ENCODE measurements around the gene APBA1. TPM values are rescaled to one million over a fixed set of nuclear protein-coding genes. Genes with fewer than 3 reads are reported as not detected.

The APBA1 gene
- polyA plus RNA-seq, 1 of the 3 experiments (the other 2 are of a cell fraction), result 3.1 TPM

- TF ChIP-seq SIN3A (IDR thresholded peaks at IDR 0.05; ENCODE audit: borderline replicate concordance, low read depth, low read length) (no peak), NRF1 (IDR thresholded peaks at IDR 0.05; ENCODE audit: low read depth, low read length) (no peak), CHD2 (IDR thresholded peaks at IDR 0.05; ENCODE audit: low read length, partially characterized antibody) (no peak), REST (IDR thresholded peaks at IDR 0.05; ENCODE audit: low read depth, low read length) (no peak), TCF12 (IDR thresholded peaks at IDR 0.05) (no peak), MEF2A (IDR thresholded peaks at IDR 0.05; ENCODE audit: borderline replicate concordance, low read depth) (no peak), YY1 (IDR thresholded peaks at IDR 0.05; ENCODE audit: low read depth) (no peak), FOXJ3 (CRISPR knock-in tag; IDR thresholded peaks at IDR 0.05) (no peak)
Measured at GRCh38 chr9:69483886-69484422, 188.2 kb downstream of the APBA1 start (continued).

GRCh38 chr9:69476797-69477196 is 195.4 kb downstream of the APBA1 start:
- Histone ChIP-seq H3K27ac (ENCODE audit: low read depth in 2 of 2, low read length in 1 of 2) (no peak overlapping the region), H3K9ac (no peak overlapping the region), H3K9me3 (no peaks in the 10 kb centered on the region), H3F3A (replicated peaks; ENCODE audit: insufficient read depth) (no peaks in the 10 kb centered on the region), H3K36me3 (replicated peaks in 1 of 2; ENCODE audit: control insufficient read depth in 1 of 2, insufficient read depth in 2 of 2, low read length in 1 of 2) (no peaks in the 10 kb centered on the region), H4K20me1 (ENCODE audit: insufficient read depth) (no peaks in the 10 kb centered on the region), H3K4me3 (ENCODE audit: low read depth in 2 of 2, low read length in 1 of 2) (no peak overlapping the region), H3K4me2 (no peak overlapping the region), H3K79me2 (ENCODE audit: insufficient read depth) (no peaks in the 10 kb centered on the region), H3K27me3 (ENCODE audit: insufficient read depth) (no peaks in the 10 kb centered on the region), H2AFZ (ENCODE audit: low read depth) (no peak overlapping the region), H3K9me2 (no peaks in the 10 kb centered on the region), H3K4me1 (ENCODE audit: control insufficient read depth in 1 of 2, insufficient read depth in 2 of 2, low read depth in 1 of 2, low read length in 1 of 2) (peaks cover 0 to 5% of the 10 kb centered on the region in 2 experiments; a peak in 2 of 4 replicates)
- TF ChIP-seq GABPA (IDR thresholded peaks at IDR 0.05; ENCODE audit: low read depth), result no peak
- ChIA-PET CTCF (no interaction called here), POLR2A (no interaction called here)
- no peak for DNase-seq
- 68% methylated on average over 7 of the region's 7 CpGs for WGBS (ENCODE audit: low lambda C conversion rate)

- Histone ChIP-seq H3F3A (replicated peaks; ENCODE audit: insufficient read depth) (no peaks in the 10 kb centered on the region), H3K9me2 (no peaks in the 10 kb centered on the region), H3K4me1 (ENCODE audit: control insufficient read depth in 1 of 2, insufficient read depth in 2 of 2, low read depth in 1 of 2, low read length in 1 of 2) (peaks cover 0 to 5% of the 10 kb centered on the region in 2 experiments; a peak in 2 of 4 replicates), H4K20me1 (ENCODE audit: insufficient read depth) (no peaks in the 10 kb centered on the region), H3K4me3 (ENCODE audit: low read depth in 2 of 2, low read length in 1 of 2) (no peak overlapping the region), H3K9ac (no peak overlapping the region), H3K27ac (ENCODE audit: low read depth in 2 of 2, low read length in 1 of 2) (no peak overlapping the region), H3K27me3 (ENCODE audit: insufficient read depth) (no peaks in the 10 kb centered on the region), H3K79me2 (ENCODE audit: insufficient read depth) (no peaks in the 10 kb centered on the region), H3K9me3 (no peaks in the 10 kb centered on the region), H3K36me3 (replicated peaks in 1 of 2; ENCODE audit: control insufficient read depth in 1 of 2, insufficient read depth in 2 of 2, low read length in 1 of 2) (no peaks in the 10 kb centered on the region), H3K4me2 (no peak overlapping the region), H2AFZ (ENCODE audit: low read depth) (no peak overlapping the region)
- CTCF ChIA-PET, result interaction anchor here (0.7 kb wide), 1 partner anchor 54 kb away, joined by 3 read pairs; no protein-coding TSS in a partner anchor
- WGBS (ENCODE audit: low lambda C conversion rate), result 82% methylated on average over 6 of the region's 6 CpGs
- TF ChIP-seq GATA2 (CRISPR knock-in tag; IDR thresholded peaks at IDR 0.05) (no peak), TCF12 (IDR thresholded peaks at IDR 0.05) (no peak), USF1 (IDR thresholded peaks at IDR 0.05; ENCODE audit: borderline replicate concordance, low read depth) (no peak), MXI1 (IDR thresholded peaks at IDR 0.05; ENCODE audit: low read depth, low read length) (no peak)
- no peak for DNase-seq
- POLR2A ChIA-PET, result no interaction called here
Measured at GRCh38 chr9:69476016-69476415, 196.2 kb downstream of the APBA1 start.
